IPS-18a (cell line): Measurements from ENCODE around the gene BUB1.

Experiments used
- H3K27ac ChIP-seq: one replicate; pipeline ENCODE4 v1.5.1; 2013; ENCODE audit warnings: low read length
- H3K27me3 ChIP-seq: one replicate; pipeline ENCODE4 v1.6.1; 2013; ENCODE audit warnings: mild to moderate bottlenecking, low read length; ENCODE audit not compliant: control insufficient read depth, insufficient read depth
- H3K36me3 ChIP-seq: one replicate; pipeline ENCODE4 v1.6.1; 2013; ENCODE audit warnings: low read depth, low read length; ENCODE audit not compliant: control insufficient read depth
- H3K4me1 ChIP-seq: one replicate; pipeline ENCODE4 v1.6.1; 2013; ENCODE audit warnings: low read depth, low read length; ENCODE audit not compliant: control insufficient read depth
- H3K4me3 ChIP-seq: one replicate; pipeline ENCODE4 v1.5.1; 2013; ENCODE audit warnings: low read length
- H3K9ac ChIP-seq: one replicate; pipeline ENCODE4 v1.6.1; 2013; ENCODE audit warnings: mild to moderate bottlenecking, low read length, moderate library complexity
- H3K9me3 ChIP-seq: one replicate; pipeline ENCODE4 v1.6.1; 2013; ENCODE audit warnings: low read depth, low read length; ENCODE audit not compliant: control insufficient read depth

BUB1 gene

GRCh38 chr2:110670826-110671225 lies 7.0 kb downstream of the BUB1 start:
- H3K4me1 ChIP-seq, result peaks cover 8% of the 10 kb centered on the region
- peaks cover 87% of the 10 kb centered on the region for H3K36me3 ChIP-seq

GRCh38 chr2:110669079-110669478 lies 8.8 kb downstream of the BUB1 start:
- no peaks in the 10 kb centered on the region for H3K4me1 ChIP-seq

More at GRCh38 chr2:110670826-110671225, 7.0 kb downstream of the BUB1 start:
- Histone ChIP-seq H3K27ac (no peak overlapping the region), H3K27me3 (no peaks in the 10 kb centered on the region), H3K4me3 (no peak overlapping the region), H3K9me3 (no peaks in the 10 kb centered on the region), H3K9ac (no peak overlapping the region)

GRCh38 chr2:110667071-110667470 lies 10.8 kb downstream of the BUB1 start:
- no peak overlapping the region for H3K4me3 ChIP-seq
- no peak overlapping the region for H3K9ac ChIP-seq
- H3K27me3 ChIP-seq, result no peaks in the 10 kb centered on the region
- no peaks in the 10 kb centered on the region for H3K4me1 ChIP-seq
- no peaks in the 10 kb centered on the region for H3K9me3 ChIP-seq
- peaks cover 94% of the 10 kb centered on the region for H3K36me3 ChIP-seq
- H3K27ac ChIP-seq, result no peak overlapping the region

More at GRCh38 chr2:110669079-110669478, 8.8 kb downstream of the BUB1 start:
- Histone ChIP-seq H3K27ac (no peak overlapping the region), H3K9me3 (no peaks in the 10 kb centered on the region), H3K36me3 (peaks cover 100% of the 10 kb centered on the region), H3K9ac (no peak overlapping the region), H3K27me3 (no peaks in the 10 kb centered on the region), H3K4me3 (no peak overlapping the region)

GRCh38 chr2:110664135-110664534 lies 13.7 kb downstream of the BUB1 start:
- Histone ChIP-seq H3K36me3 (peaks cover 94% of the 10 kb centered on the region), H3K27ac (no peak overlapping the region), H3K4me3 (no peak overlapping the region), H3K9ac (no peak overlapping the region), H3K4me1 (no peaks in the 10 kb centered on the region), H3K27me3 (no peaks in the 10 kb centered on the region), H3K9me3 (no peaks in the 10 kb centered on the region)

GRCh38 chr2:110662560-110662959 lies 15.3 kb downstream of the BUB1 start:
- no peak overlapping the region for H3K27ac ChIP-seq

GRCh38 chr2:110660558-110660957 lies 17.3 kb downstream of the BUB1 start:
- H3K9me3 ChIP-seq, result no peaks in the 10 kb centered on the region
- H3K4me3 ChIP-seq, result no peak overlapping the region
- no peak overlapping the region for H3K27ac ChIP-seq
- H3K27me3 ChIP-seq, result no peaks in the 10 kb centered on the region
- peaks cover 93% of the 10 kb centered on the region for H3K36me3 ChIP-seq
- H3K9ac ChIP-seq, result no peak overlapping the region
- H3K4me1 ChIP-seq, result no peaks in the 10 kb centered on the region

More at GRCh38 chr2:110662560-110662959, 15.3 kb downstream of the BUB1 start:
- H3K9me3 ChIP-seq, result no peaks in the 10 kb centered on the region
- no peak overlapping the region for H3K9ac ChIP-seq
- no peaks in the 10 kb centered on the region for H3K4me1 ChIP-seq
- H3K27me3 ChIP-seq, result no peaks in the 10 kb centered on the region
- H3K4me3 ChIP-seq, result no peak overlapping the region
- H3K36me3 ChIP-seq, result peaks cover 94% of the 10 kb centered on the region

- Histone ChIP-seq H3K4me3 (no peak overlapping the region), H3K9ac (no peak overlapping the region), H3K4me1 (no peaks in the 10 kb centered on the region), H3K9me3 (no peaks in the 10 kb centered on the region), H3K36me3 (peaks cover 93% of the 10 kb centered on the region), H3K27me3 (no peaks in the 10 kb centered on the region), H3K27ac (no peak overlapping the region)
Measured at GRCh38 chr2:110659248-110659647, 18.6 kb downstream of the BUB1 start.

- no peak overlapping the region for H3K9ac ChIP-seq
- H3K27me3 ChIP-seq, result no peaks in the 10 kb centered on the region
- H3K36me3 ChIP-seq, result peaks cover 97% of the 10 kb centered on the region
- H3K4me1 ChIP-seq, result no peaks in the 10 kb centered on the region
- no peak overlapping the region for H3K27ac ChIP-seq
- no peaks in the 10 kb centered on the region for H3K9me3 ChIP-seq
- H3K4me3 ChIP-seq, result no peak overlapping the region
Measured at GRCh38 chr2:110657724-110658305, 20.0 kb downstream of the BUB1 start.

- H3K4me1 ChIP-seq, result no peaks in the 10 kb centered on the region
- H3K36me3 ChIP-seq, result peaks cover 98% of the 10 kb centered on the region
- no peaks in the 10 kb centered on the region for H3K9me3 ChIP-seq
- no peak overlapping the region for H3K4me3 ChIP-seq
- H3K27me3 ChIP-seq, result no peaks in the 10 kb centered on the region
- no peak overlapping the region for H3K9ac ChIP-seq
- H3K27ac ChIP-seq, result no peak overlapping the region
Measured at GRCh38 chr2:110655701-110656100, 22.2 kb downstream of the BUB1 start.

- Histone ChIP-seq H3K4me1 (no peaks in the 10 kb centered on the region), H3K36me3 (peaks cover 97% of the 10 kb centered on the region), H3K9me3 (no peaks in the 10 kb centered on the region), H3K27ac (no peak overlapping the region), H3K27me3 (no peaks in the 10 kb centered on the region), H3K9ac (no peak overlapping the region), H3K4me3 (no peak overlapping the region)
Measured at GRCh38 chr2:110653861-110654260, 24.0 kb downstream of the BUB1 start.

- H3K4me1 ChIP-seq, result no peaks in the 10 kb centered on the region
- H3K9me3 ChIP-seq, result no peaks in the 10 kb centered on the region
- peaks cover 89% of the 10 kb centered on the region for H3K36me3 ChIP-seq
- no peak overlapping the region for H3K27ac ChIP-seq
- no peak overlapping the region for H3K9ac ChIP-seq
- no peaks in the 10 kb centered on the region for H3K27me3 ChIP-seq
- H3K4me3 ChIP-seq, result no peak overlapping the region
Measured at GRCh38 chr2:110650346-110650745, 27.5 kb downstream of the BUB1 start.

GRCh38 chr2:110647777-110648176 lies 30.1 kb downstream of the BUB1 start:
- H3K27me3 ChIP-seq, result no peaks in the 10 kb centered on the region
- peaks cover 77% of the 10 kb centered on the region for H3K36me3 ChIP-seq
- H3K4me3 ChIP-seq, result no peak overlapping the region
- no peaks in the 10 kb centered on the region for H3K9me3 ChIP-seq
- no peak overlapping the region for H3K27ac ChIP-seq
- H3K9ac ChIP-seq, result no peak overlapping the region
- H3K4me1 ChIP-seq, result no peaks in the 10 kb centered on the region
